CD14-positive monocyte (primary cell): ENCODE results near the gene TTLL10. TPM values are rescaled to one million over a fixed set of nuclear protein-coding genes. Genes with fewer than 3 reads are reported as not detected.
A peak's percentile ranks its signal among the peaks of the same experiment; 100 is the strongest.

Experiments used
- DNase-seq, 3 donors: peaks; one replicate each; pipeline ENCODE4 v3.0.0-alpha.2; 2011 to 2022
- H2AFZ ChIP-seq: 2 replicates; pipeline ENCODE4 v1.6.0; 2012; ENCODE audit warnings: mild to moderate bottlenecking, low read depth, low read length, inconsistent platforms; ENCODE audit not compliant: insufficient read depth, poor library complexity, severe bottlenecking
- H3K27ac ChIP-seq, 2 donors: 1 replicate in 1 of 2; 2 replicates in 1 of 2; pipeline ENCODE4 v1.5.1; 2012 to 2013; ENCODE audit warnings: low read length in 2 of 2, control low read depth in 1 of 2, inconsistent platforms in 1 of 2, low read depth in 1 of 2, mild to moderate bottlenecking in 1 of 2
- H3K27me3 ChIP-seq, 2 donors: one replicate each; pipeline versions ENCODE4 v1.6.0 to v1.6.1; 2011 to 2013; ENCODE audit warnings: low read length in 2 of 2; ENCODE audit not compliant: control insufficient read depth in 2 of 2, insufficient read depth in 2 of 2
- H3K36me3 ChIP-seq, 2 donors: replicated peaks in 1 of 2; 1 replicate in 1 of 2; 2 replicates in 1 of 2; pipeline versions ENCODE4 v1.5.1 to v1.6.1; 2012 to 2013; ENCODE audit warnings: low read length in 2 of 2, control low read depth in 1 of 2, inconsistent platforms in 1 of 2, mild to moderate bottlenecking in 1 of 2; ENCODE audit not compliant: insufficient read depth in 2 of 2, control insufficient read depth in 1 of 2
- H3K4me1 ChIP-seq, 2 donors: 1 replicate in 1 of 2; 2 replicates in 1 of 2; pipeline versions ENCODE4 v1.5.1 to v1.6.1; 2012 to 2013; ENCODE audit warnings: low read length in 2 of 2, control low read depth in 1 of 2, inconsistent platforms in 1 of 2, mild to moderate bottlenecking in 1 of 2, moderate library complexity in 1 of 2; ENCODE audit not compliant: insufficient read depth in 2 of 2, control insufficient read depth in 1 of 2
- H3K4me2 ChIP-seq: replicated peaks from 2 replicates; pipeline ENCODE3; 2012; ENCODE audit warnings: low read length, moderate library complexity, mild to moderate bottlenecking; ENCODE audit not compliant: poor library complexity, severe bottlenecking; ENCODE audit errors: extremely low read depth
- H3K4me3 ChIP-seq, 3 experiments: fragments of 200-600 bp in 1 of 3; sonication (generic) in 1 of 3; replicated peaks in 1 of 3; 1 replicate in 2 of 3; 2 replicates in 1 of 3; pipeline ENCODE4 v1.5.1; 2011 to 2013; ENCODE audit warnings: low read length in 3 of 3, mild to moderate bottlenecking in 3 of 3, control low read depth in 2 of 3, low read depth in 2 of 3, inconsistent platforms in 1 of 3, moderate library complexity in 1 of 3
- H3K79me2 ChIP-seq: 2 replicates; pipeline ENCODE4 v1.6.0; 2012; ENCODE audit warnings: mild to moderate bottlenecking, control low read depth, inconsistent platforms, low read length, moderate library complexity; ENCODE audit not compliant: insufficient read depth
- H3K9ac ChIP-seq: 2 replicates; pipeline ENCODE4 v1.6.0; 2017; ENCODE audit warnings: low read length, mild to moderate bottlenecking; ENCODE audit not compliant: insufficient read depth, poor library complexity, severe bottlenecking
- H3K9me3 ChIP-seq, 2 donors: replicated peaks in 1 of 2; 1 replicate in 1 of 2; 2 replicates in 1 of 2; pipeline versions ENCODE4 v1.5.1 to v1.6.1; 2012 to 2013; ENCODE audit warnings: low read length in 2 of 2, control low read depth in 1 of 2; ENCODE audit not compliant: control insufficient read depth in 1 of 2, insufficient read depth in 1 of 2
- H4K20me1 ChIP-seq: 2 replicates; pipeline ENCODE4 v1.6.0; 2012; ENCODE audit warnings: mild to moderate bottlenecking, low read length, control low read depth, moderate library complexity; ENCODE audit not compliant: insufficient read depth
- H3K27ac Mint-ChIP-seq, 7 donors: one replicate each; pipeline ENCODE4 v1.8.0; 2020; ENCODE audit warnings: mild to moderate bottlenecking in 7 of 7, mixed read lengths in 7 of 7, moderate library complexity in 6 of 7, inconsistent platforms in 2 of 7
- H3K27me3 Mint-ChIP-seq, 3 donors: one replicate each; pipeline ENCODE4 v1.8.0; 2021 to 2022; ENCODE audit warnings: low read depth in 3 of 3, mild to moderate bottlenecking in 3 of 3, mixed read lengths in 3 of 3, moderate library complexity in 3 of 3, inconsistent platforms in 1 of 3
- H3K36me3 Mint-ChIP-seq, 2 donors: one replicate each; pipeline ENCODE4 v1.8.0; 2020; ENCODE audit warnings: mixed read lengths in 2 of 2, inconsistent platforms in 1 of 2, mild to moderate bottlenecking in 1 of 2
- H3K4me1 Mint-ChIP-seq: one replicate; pipeline ENCODE4 v1.8.0; 2020; ENCODE audit warnings: mild to moderate bottlenecking, mixed read lengths
- H3K4me3 Mint-ChIP-seq, 2 donors: one replicate each; pipeline ENCODE4 v1.8.0; 2020; ENCODE audit warnings: mild to moderate bottlenecking in 2 of 2, mixed read lengths in 2 of 2, moderate library complexity in 1 of 2
- H3K9me3 Mint-ChIP-seq, 7 donors: one replicate each; pipeline ENCODE4 v1.8.0; 2020 to 2022; ENCODE audit warnings: mixed read lengths in 7 of 7, mild to moderate bottlenecking in 6 of 7, moderate library complexity in 6 of 7, inconsistent platforms in 2 of 7
- WGBS: methylation state at CpG from one replicate; pipeline ENCODE4 v1.1.5; 2013; ENCODE audit warnings: missing lambda C conversion rate; ENCODE audit not compliant: insufficient coverage; 5-methylcytosine and 5-hydroxymethylcytosine counted together
- intact Hi-C, 2 donors: fragments of 100-400 bp; cut with micrococcal nuclease; formaldehyde crosslinking; loops; one replicate each; pipeline versions ENCODE4 v1.15.0 to v1.15.1; 2023
- polyA plus RNA-seq, 3 donors: library from polyadenylated mRNA; depleted of rRNA in 1 of 3; unstranded in 2 of 3; stranded (reverse) in 1 of 3; fragments of 300-500 nt in 2 of 3; fragments of >200 nt in 1 of 3; fragmentation: Illumina TruSeq in 2 of 3; gene quantifications; 1 replicate in 2 of 3; 2 replicates in 1 of 3; pipeline ENCODE4 v1.2.3, GENCODE V29; 2012 to 2021
- TF ChIP-seq, protein P1 (sequence below): fragments of 200-600 bp; IDR thresholded peaks from one replicate; pipeline ENCODE4 v1.8.0; 2022; ENCODE audit warnings: antibody characterized with exemption, mild to moderate bottlenecking

TTLL10 gene
- polyA plus RNA-seq, 3 donors = 0.06 TPM; not detected in 2

GRCh38 chr1:1155258-1155657 lies 18.4 kb upstream of the TTLL10 start:
- Mint-ChIP-seq H3K36me3 (no peaks in the 10 kb centered on the region), H3K4me1 (peaks cover 7% of the 10 kb centered on the region), H3K27me3 (peaks cover 2 to 3% (median 3%) of the 10 kb centered on the region in 3 donors), H3K4me3 (no peak overlapping the region), H3K27ac (peak overlapping the region in 1 of 7 donors; percentile 1), H3K9me3 (peaks cover 18 to 22% (median 20%) of the 10 kb centered on the region in 7 donors)
- 98% methylated on average over 8 of the region's 10 CpGs for WGBS
- no peak overlapping the region for H3K4me2 ChIP-seq
- no peak overlapping the region for H2AFZ ChIP-seq
- intact Hi-C loops = no loop called here
- no peak for DNase-seq
- H4K20me1 ChIP-seq = no peaks in the 10 kb centered on the region
- H3K9ac ChIP-seq = no peak overlapping the region
- H3K79me2 ChIP-seq = no peaks in the 10 kb centered on the region
- H3K4me3 ChIP-seq = no peak overlapping the region
- H3K9me3 ChIP-seq = peaks cover 12 to 21% of the 10 kb centered on the region in 2 donors
- H3K27me3 ChIP-seq = no peaks in the 10 kb centered on the region
- TF ChIP-seq, protein P1, sequence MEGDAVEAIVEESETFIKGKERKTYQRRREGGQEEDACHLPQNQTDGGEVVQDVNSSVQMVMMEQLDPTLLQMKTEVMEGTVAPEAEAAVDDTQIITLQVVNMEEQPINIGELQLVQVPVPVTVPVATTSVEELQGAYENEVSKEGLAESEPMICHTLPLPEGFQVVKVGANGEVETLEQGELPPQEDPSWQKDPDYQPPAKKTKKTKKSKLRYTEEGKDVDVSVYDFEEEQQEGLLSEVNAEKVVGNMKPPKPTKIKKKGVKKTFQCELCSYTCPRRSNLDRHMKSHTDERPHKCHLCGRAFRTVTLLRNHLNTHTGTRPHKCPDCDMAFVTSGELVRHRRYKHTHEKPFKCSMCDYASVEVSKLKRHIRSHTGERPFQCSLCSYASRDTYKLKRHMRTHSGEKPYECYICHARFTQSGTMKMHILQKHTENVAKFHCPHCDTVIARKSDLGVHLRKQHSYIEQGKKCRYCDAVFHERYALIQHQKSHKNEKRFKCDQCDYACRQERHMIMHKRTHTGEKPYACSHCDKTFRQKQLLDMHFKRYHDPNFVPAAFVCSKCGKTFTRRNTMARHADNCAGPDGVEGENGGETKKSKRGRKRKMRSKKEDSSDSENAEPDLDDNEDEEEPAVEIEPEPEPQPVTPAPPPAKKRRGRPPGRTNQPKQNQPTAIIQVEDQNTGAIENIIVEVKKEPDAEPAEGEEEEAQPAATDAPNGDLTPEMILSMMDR = no peak
- no peak overlapping the region for H3K27ac ChIP-seq
- no peaks in the 10 kb centered on the region for H3K36me3 ChIP-seq
- H3K4me1 ChIP-seq = peaks cover 9 to 17% of the 10 kb centered on the region in 2 donors

- Histone ChIP-seq H3K4me2 (no peak overlapping the region), H3K4me3 (no peak overlapping the region), H3K36me3 (no peaks in the 10 kb centered on the region), H4K20me1 (no peaks in the 10 kb centered on the region), H3K79me2 (no peaks in the 10 kb centered on the region), H3K9ac (no peak overlapping the region), H3K27ac (no peak overlapping the region), H3K27me3 (no peaks in the 10 kb centered on the region), H2AFZ (no peak overlapping the region), H3K9me3 (peaks cover 12 to 21% of the 10 kb centered on the region in 2 donors), H3K4me1 (peaks cover 9 to 17% of the 10 kb centered on the region in 2 donors)
- H3K9me3 Mint-ChIP-seq = peaks cover 18 to 22% (median 20%) of the 10 kb centered on the region in 7 donors
- H3K4me1 Mint-ChIP-seq = peaks cover 7% of the 10 kb centered on the region
- intact Hi-C loops = no loop called here
- peak overlapping the region in 1 of 2 donors; percentile 51 for H3K4me3 Mint-ChIP-seq
- 93% methylated on average over 19 of the region's 26 CpGs for WGBS
- H3K27ac Mint-ChIP-seq = peak overlapping the region in 2 of 7 donors; percentile 38 to 58
- TF ChIP-seq, protein P1 = no peak
- peaks cover 2 to 5% (median 3%) of the 10 kb centered on the region in 3 donors for H3K27me3 Mint-ChIP-seq
- H3K36me3 Mint-ChIP-seq = no peaks in the 10 kb centered on the region
- DNase-seq = no peak
These were observed 17.3 kb upstream of the TTLL10 start for GRCh38 chr1:1156140-1157032.
